HEK293 (cell line): ENCODE measurements around the gene METTL17.
A peak's percentile ranks its signal among the peaks of the same experiment; 100 is the strongest.

Source experiments
- FEZF1 ChIP-seq: fragments of 450-650 bp; formaldehyde crosslinking; IDR thresholded peaks from 2 replicates; pipeline ENCODE4 v1.5.1; 2016; ENCODE audit warnings: missing biosample characterization, missing genetic modification characterization
- KLF9 ChIP-seq: fragments of 450-650 bp; formaldehyde crosslinking; IDR thresholded peaks from 2 replicates; pipeline ENCODE4 v1.5.1; 2016; ENCODE audit warnings: missing biosample characterization, missing genetic modification characterization, low read depth
- RBAK ChIP-seq: fragments of 450-650 bp; formaldehyde crosslinking; IDR thresholded peaks from 2 replicates; pipeline ENCODE4 v1.5.1; 2016; ENCODE audit warnings: missing biosample characterization, missing genetic modification characterization
- WT1 ChIP-seq: fragments of 450-650 bp; formaldehyde crosslinking; IDR thresholded peaks from 2 replicates; pipeline ENCODE4 v1.5.1; 2016; ENCODE audit warnings: missing biosample characterization, missing genetic modification characterization
- ZBTB1 ChIP-seq: fragments of 450-650 bp; formaldehyde crosslinking; IDR thresholded peaks from 2 replicates; pipeline ENCODE4 v1.5.1; 2016; ENCODE audit warnings: missing biosample characterization, missing genetic modification characterization
- ZBTB17 ChIP-seq: fragments of 450-650 bp; formaldehyde crosslinking; IDR thresholded peaks from 2 replicates; pipeline ENCODE4 v1.5.1; 2016; ENCODE audit warnings: missing biosample characterization, missing genetic modification characterization
- ZBTB7A ChIP-seq: fragments of 450-650 bp; formaldehyde crosslinking; IDR thresholded peaks from 2 replicates; pipeline ENCODE4 v1.5.1; 2016; ENCODE audit warnings: low read depth, missing biosample characterization, missing genetic modification characterization
- ZNF16 ChIP-seq: fragments of 450-650 bp; formaldehyde crosslinking; IDR thresholded peaks from 2 replicates; pipeline ENCODE4 v1.5.1; 2016; ENCODE audit warnings: low read depth, missing biosample characterization, missing genetic modification characterization
- ZNF175 ChIP-seq: fragments of 450-650 bp; formaldehyde crosslinking; IDR thresholded peaks from 2 replicates; pipeline ENCODE4 v1.5.1; 2016; ENCODE audit warnings: missing biosample characterization, missing genetic modification characterization
- ZNF202 ChIP-seq: fragments of 450-650 bp; formaldehyde crosslinking; IDR thresholded peaks from 2 replicates; pipeline ENCODE4 v1.5.1; 2016; ENCODE audit warnings: missing biosample characterization, missing genetic modification characterization, borderline replicate concordance
- ZNF248 ChIP-seq: fragments of 450-650 bp; formaldehyde crosslinking; IDR thresholded peaks from 2 replicates; pipeline ENCODE4 v1.5.1; 2017; ENCODE audit warnings: missing biosample characterization, missing genetic modification characterization
- ZNF302 ChIP-seq: fragments of 450-650 bp; formaldehyde crosslinking; IDR thresholded peaks from 2 replicates; pipeline ENCODE4 v1.5.1; 2016; ENCODE audit warnings: missing biosample characterization, missing genetic modification characterization, low read depth
- ZNF350 ChIP-seq: fragments of 450-650 bp; formaldehyde crosslinking; IDR thresholded peaks from 2 replicates; pipeline ENCODE4 v1.5.0; 2017; ENCODE audit warnings: missing biosample characterization, mild to moderate bottlenecking, missing genetic modification characterization
- ZNF423 ChIP-seq: fragments of 450-650 bp; formaldehyde crosslinking; IDR thresholded peaks from 2 replicates; pipeline ENCODE4 v1.5.1; 2016; ENCODE audit warnings: missing biosample characterization, missing genetic modification characterization
- ZNF48 ChIP-seq: fragments of 450-650 bp; formaldehyde crosslinking; IDR thresholded peaks from 2 replicates; pipeline ENCODE4 v1.5.1; 2016; ENCODE audit warnings: missing biosample characterization, missing genetic modification characterization
- ZNF529 ChIP-seq: fragments of 450-650 bp; formaldehyde crosslinking; IDR thresholded peaks from 2 replicates; pipeline ENCODE4 v1.5.1; 2017; ENCODE audit warnings: missing genetic modification characterization, missing biosample characterization; ENCODE audit not compliant: insufficient replicate concordance
- ZNF530 ChIP-seq: fragments of 450-650 bp; formaldehyde crosslinking; IDR thresholded peaks from 2 replicates; pipeline ENCODE4 v1.5.1; 2016; ENCODE audit warnings: low read depth, missing biosample characterization, missing genetic modification characterization
- ZNF600 ChIP-seq: fragments of 450-650 bp; formaldehyde crosslinking; IDR thresholded peaks from 2 replicates; pipeline ENCODE4 v1.5.1; 2016; ENCODE audit warnings: missing biosample characterization, missing genetic modification characterization
- ZNF623 ChIP-seq: fragments of 450-650 bp; formaldehyde crosslinking; IDR thresholded peaks from 2 replicates; pipeline ENCODE4 v1.5.1; 2016; ENCODE audit warnings: missing biosample characterization, missing genetic modification characterization
- ZNF654 ChIP-seq: fragments of 450-650 bp; formaldehyde crosslinking; IDR thresholded peaks from 2 replicates; pipeline ENCODE4 v1.5.1; 2016; ENCODE audit warnings: low read depth, missing biosample characterization, missing genetic modification characterization
- ZSCAN30 ChIP-seq: fragments of 450-650 bp; IDR thresholded peaks from 2 replicates; pipeline ENCODE4 v1.5.1; 2018; ENCODE audit warnings: missing biosample characterization, mild to moderate bottlenecking, missing genetic modification characterization, moderate library complexity
- ZXDB ChIP-seq: fragments of 450-650 bp; formaldehyde crosslinking; IDR thresholded peaks from 2 replicates; pipeline ENCODE4 v1.5.1; 2016; ENCODE audit warnings: missing biosample characterization, missing genetic modification characterization
- TF ChIP-seq, protein P1 (sequence below): fragments of 450-650 bp; formaldehyde crosslinking; IDR thresholded peaks from 2 replicates; pipeline ENCODE4 v1.5.1; 2016; ENCODE audit warnings: missing biosample characterization, missing genetic modification characterization, borderline replicate concordance
- TF ChIP-seq, protein P2 (sequence below): fragments of 450-650 bp; formaldehyde crosslinking; conservative IDR thresholded peaks from 2 replicates; pipeline ENCODE4 v1.5.1; 2016; ENCODE audit warnings: low read depth, missing biosample characterization, missing genetic modification characterization
- TF ChIP-seq, protein P3 (sequence below): fragments of 450-650 bp; formaldehyde crosslinking; IDR thresholded peaks from 2 replicates; pipeline ENCODE4 v1.5.1; 2016; ENCODE audit warnings: missing biosample characterization, missing genetic modification characterization, borderline replicate concordance
- TF ChIP-seq, protein P4 (sequence below): fragments of 450-650 bp; formaldehyde crosslinking; IDR thresholded peaks from 2 replicates; pipeline ENCODE4 v1.5.1; 2016; ENCODE audit warnings: missing biosample characterization, missing genetic modification characterization

Gene METTL17

DNA sequence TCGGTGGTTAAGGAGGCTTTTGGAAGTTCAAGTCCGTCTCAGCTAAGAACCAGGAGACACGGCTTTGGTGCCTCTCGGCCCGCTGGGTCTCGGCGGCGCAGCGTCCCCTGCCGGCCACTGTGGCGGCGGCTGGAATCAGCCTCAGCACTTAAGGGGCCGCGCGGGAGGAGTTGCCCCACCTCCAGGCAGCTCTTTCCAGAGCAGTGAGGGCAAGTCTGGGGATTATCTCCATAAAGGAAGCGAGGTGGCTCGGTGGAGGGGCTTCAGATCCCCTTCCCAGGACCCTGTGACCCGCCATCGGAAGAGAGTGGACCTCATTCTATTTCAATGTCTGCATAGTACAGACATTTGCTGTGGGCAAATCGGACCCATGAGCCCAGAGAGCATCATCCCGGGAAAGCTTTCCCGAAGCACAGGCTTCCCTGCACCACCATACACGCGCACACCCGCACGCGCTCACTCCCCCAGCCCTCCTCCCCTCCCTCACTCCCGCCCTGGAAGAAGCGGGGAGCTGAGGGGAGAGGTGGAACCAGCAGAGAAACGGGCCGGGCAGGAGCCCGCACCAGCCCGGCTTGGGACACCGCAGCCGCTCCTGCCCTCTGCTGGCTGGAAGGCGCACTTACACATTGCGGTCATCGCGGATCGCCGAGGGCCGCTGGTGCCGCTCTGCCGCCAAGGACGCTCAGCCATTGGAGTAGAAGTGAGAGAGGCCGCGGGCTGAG is 18.6 kb upstream of the METTL17 start (continued):
- TF ChIP-seq, protein P1, sequence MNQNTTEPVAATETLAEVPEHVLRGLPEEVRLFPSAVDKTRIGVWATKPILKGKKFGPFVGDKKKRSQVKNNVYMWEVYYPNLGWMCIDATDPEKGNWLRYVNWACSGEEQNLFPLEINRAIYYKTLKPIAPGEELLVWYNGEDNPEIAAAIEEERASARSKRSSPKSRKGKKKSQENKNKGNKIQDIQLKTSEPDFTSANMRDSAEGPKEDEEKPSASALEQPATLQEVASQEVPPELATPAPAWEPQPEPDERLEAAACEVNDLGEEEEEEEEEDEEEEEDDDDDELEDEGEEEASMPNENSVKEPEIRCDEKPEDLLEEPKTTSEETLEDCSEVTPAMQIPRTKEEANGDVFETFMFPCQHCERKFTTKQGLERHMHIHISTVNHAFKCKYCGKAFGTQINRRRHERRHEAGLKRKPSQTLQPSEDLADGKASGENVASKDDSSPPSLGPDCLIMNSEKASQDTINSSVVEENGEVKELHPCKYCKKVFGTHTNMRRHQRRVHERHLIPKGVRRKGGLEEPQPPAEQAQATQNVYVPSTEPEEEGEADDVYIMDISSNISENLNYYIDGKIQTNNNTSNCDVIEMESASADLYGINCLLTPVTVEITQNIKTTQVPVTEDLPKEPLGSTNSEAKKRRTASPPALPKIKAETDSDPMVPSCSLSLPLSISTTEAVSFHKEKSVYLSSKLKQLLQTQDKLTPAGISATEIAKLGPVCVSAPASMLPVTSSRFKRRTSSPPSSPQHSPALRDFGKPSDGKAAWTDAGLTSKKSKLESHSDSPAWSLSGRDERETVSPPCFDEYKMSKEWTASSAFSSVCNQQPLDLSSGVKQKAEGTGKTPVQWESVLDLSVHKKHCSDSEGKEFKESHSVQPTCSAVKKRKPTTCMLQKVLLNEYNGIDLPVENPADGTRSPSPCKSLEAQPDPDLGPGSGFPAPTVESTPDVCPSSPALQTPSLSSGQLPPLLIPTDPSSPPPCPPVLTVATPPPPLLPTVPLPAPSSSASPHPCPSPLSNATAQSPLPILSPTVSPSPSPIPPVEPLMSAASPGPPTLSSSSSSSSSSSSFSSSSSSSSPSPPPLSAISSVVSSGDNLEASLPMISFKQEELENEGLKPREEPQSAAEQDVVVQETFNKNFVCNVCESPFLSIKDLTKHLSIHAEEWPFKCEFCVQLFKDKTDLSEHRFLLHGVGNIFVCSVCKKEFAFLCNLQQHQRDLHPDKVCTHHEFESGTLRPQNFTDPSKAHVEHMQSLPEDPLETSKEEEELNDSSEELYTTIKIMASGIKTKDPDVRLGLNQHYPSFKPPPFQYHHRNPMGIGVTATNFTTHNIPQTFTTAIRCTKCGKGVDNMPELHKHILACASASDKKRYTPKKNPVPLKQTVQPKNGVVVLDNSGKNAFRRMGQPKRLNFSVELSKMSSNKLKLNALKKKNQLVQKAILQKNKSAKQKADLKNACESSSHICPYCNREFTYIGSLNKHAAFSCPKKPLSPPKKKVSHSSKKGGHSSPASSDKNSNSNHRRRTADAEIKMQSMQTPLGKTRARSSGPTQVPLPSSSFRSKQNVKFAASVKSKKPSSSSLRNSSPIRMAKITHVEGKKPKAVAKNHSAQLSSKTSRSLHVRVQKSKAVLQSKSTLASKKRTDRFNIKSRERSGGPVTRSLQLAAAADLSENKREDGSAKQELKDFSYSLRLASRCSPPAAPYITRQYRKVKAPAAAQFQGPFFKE (tag by site-specific recombination) = no peak
- TF ChIP-seq WT1 (tag by site-specific recombination) (0 out of 2 replicates have a peak, but pooled peaks have one; percentile 45), ZNF16 (no peak), ZSCAN30 (tag by site-specific recombination) (peak; percentile 94), KLF9 (tag by site-specific recombination) (no peak), ZBTB17 (tag by site-specific recombination) (peak; percentile 99), ZNF202 (no peak), ZNF600 (tag by site-specific recombination) (peak; percentile 70), ZNF654 (tag by site-specific recombination) (peak; percentile 40), ZNF530 (tag by site-specific recombination) (no peak), RBAK (tag by site-specific recombination) (no peak), ZNF350 (tag by site-specific recombination) (no peak), ZNF623 (no peak), ZNF175 (tag by site-specific recombination) (no peak), ZXDB (tag by site-specific recombination) (no peak; the same call in 1 of the 2 replicates), FEZF1 (no peak), ZNF529 (tag by site-specific recombination) (no peak), ZNF423 (tag by site-specific recombination) (no peak), ZBTB1 (no peak), ZNF248 (tag by site-specific recombination) (no peak), ZNF48 (no peak), ZNF302 (no peak), ZBTB7A (tag by site-specific recombination) (no peak)
- TF ChIP-seq, protein P2, sequence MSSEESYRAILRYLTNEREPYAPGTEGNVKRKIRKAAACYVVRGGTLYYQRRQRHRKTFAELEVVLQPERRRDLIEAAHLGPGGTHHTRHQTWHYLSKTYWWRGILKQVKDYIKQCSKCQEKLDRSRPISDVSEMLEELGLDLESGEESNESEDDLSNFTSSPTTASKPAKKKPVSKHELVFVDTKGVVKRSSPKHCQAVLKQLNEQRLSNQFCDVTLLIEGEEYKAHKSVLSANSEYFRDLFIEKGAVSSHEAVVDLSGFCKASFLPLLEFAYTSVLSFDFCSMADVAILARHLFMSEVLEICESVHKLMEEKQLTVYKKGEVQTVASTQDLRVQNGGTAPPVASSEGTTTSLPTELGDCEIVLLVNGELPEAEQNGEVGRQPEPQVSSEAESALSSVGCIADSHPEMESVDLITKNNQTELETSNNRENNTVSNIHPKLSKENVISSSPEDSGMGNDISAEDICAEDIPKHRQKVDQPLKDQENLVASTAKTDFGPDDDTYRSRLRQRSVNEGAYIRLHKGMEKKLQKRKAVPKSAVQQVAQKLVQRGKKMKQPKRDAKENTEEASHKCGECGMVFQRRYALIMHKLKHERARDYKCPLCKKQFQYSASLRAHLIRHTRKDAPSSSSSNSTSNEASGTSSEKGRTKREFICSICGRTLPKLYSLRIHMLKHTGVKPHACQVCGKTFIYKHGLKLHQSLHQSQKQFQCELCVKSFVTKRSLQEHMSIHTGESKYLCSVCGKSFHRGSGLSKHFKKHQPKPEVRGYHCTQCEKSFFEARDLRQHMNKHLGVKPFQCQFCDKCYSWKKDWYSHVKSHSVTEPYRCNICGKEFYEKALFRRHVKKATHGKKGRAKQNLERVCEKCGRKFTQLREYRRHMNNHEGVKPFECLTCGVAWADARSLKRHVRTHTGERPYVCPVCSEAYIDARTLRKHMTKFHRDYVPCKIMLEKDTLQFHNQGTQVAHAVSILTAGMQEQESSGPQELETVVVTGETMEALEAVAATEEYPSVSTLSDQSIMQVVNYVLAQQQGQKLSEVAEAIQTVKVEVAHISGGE (tag by site-specific recombination) = peak; percentile 76
- TF ChIP-seq, protein P3, sequence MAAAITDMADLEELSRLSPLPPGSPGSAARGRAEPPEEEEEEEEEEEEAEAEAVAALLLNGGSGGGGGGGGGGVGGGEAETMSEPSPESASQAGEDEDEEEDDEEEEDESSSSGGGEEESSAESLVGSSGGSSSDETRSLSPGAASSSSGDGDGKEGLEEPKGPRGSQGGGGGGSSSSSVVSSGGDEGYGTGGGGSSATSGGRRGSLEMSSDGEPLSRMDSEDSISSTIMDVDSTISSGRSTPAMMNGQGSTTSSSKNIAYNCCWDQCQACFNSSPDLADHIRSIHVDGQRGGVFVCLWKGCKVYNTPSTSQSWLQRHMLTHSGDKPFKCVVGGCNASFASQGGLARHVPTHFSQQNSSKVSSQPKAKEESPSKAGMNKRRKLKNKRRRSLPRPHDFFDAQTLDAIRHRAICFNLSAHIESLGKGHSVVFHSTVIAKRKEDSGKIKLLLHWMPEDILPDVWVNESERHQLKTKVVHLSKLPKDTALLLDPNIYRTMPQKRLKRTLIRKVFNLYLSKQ (tag by site-specific recombination) = no peak
- TF ChIP-seq, protein P4, sequence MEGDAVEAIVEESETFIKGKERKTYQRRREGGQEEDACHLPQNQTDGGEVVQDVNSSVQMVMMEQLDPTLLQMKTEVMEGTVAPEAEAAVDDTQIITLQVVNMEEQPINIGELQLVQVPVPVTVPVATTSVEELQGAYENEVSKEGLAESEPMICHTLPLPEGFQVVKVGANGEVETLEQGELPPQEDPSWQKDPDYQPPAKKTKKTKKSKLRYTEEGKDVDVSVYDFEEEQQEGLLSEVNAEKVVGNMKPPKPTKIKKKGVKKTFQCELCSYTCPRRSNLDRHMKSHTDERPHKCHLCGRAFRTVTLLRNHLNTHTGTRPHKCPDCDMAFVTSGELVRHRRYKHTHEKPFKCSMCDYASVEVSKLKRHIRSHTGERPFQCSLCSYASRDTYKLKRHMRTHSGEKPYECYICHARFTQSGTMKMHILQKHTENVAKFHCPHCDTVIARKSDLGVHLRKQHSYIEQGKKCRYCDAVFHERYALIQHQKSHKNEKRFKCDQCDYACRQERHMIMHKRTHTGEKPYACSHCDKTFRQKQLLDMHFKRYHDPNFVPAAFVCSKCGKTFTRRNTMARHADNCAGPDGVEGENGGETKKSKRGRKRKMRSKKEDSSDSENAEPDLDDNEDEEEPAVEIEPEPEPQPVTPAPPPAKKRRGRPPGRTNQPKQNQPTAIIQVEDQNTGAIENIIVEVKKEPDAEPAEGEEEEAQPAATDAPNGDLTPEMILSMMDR = peak; percentile 84
